HG03378 (cell line): ENCODE measurements around the gene ADAMTSL5.

ENCODE experiments used
- ATAC-seq: cut with Tn5 transposase; IDR thresholded peaks from one replicate; pipeline ENCODE4 v1.9.1; 2021; ENCODE audit warnings: mild to moderate bottlenecking, moderate library complexity; ENCODE audit not compliant: unreplicated experiment

ADAMTSL5 gene

GRCh38 chr19:1468274-1468820, 44.5 kb downstream of the ADAMTSL5 start:
- no peak for ATAC-seq

DNA sequence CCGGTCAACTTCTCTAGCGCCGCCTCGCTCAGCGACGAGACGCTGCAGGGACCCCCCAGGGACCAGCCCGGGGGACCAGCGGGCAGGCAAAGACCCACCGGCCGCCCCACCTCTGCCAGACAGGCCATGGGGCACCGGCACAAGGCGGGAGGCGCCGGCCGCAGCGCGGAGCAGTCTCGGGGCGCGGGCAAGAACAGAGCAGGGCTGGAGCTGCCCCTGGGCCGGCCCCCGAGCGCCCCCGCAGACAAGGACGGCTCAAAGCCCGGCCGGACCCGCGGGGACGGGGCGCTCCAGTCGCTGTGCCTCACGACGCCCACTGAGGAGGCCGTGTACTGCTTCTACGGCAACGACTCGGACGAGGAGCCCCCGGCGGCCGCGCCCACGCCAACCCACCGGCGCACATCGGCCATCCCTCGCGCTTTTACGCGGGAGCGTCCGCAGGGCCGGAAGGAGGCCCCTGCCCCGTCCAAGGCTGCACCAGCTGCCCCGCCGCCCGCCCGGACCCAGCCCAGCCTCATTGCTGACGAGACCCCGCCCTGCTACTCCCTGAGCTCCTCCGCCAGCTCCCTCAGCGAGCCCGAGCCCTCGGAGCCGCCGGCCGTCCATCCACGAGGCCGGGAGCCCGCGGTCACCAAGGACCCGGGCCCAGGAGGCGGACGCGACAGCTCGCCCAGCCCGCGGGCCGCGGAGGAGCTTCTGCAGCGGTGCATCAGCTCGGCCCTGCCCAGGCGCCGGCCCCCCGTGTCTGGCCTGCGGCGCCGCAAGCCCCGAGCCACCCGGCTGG, 45.1 kb downstream of the ADAMTSL5 start:
- ATAC-seq = no peak

GRCh38 chr19:1467215-1467489, 45.7 kb downstream of the ADAMTSL5 start:
- ATAC-seq = no peak

DNA sequence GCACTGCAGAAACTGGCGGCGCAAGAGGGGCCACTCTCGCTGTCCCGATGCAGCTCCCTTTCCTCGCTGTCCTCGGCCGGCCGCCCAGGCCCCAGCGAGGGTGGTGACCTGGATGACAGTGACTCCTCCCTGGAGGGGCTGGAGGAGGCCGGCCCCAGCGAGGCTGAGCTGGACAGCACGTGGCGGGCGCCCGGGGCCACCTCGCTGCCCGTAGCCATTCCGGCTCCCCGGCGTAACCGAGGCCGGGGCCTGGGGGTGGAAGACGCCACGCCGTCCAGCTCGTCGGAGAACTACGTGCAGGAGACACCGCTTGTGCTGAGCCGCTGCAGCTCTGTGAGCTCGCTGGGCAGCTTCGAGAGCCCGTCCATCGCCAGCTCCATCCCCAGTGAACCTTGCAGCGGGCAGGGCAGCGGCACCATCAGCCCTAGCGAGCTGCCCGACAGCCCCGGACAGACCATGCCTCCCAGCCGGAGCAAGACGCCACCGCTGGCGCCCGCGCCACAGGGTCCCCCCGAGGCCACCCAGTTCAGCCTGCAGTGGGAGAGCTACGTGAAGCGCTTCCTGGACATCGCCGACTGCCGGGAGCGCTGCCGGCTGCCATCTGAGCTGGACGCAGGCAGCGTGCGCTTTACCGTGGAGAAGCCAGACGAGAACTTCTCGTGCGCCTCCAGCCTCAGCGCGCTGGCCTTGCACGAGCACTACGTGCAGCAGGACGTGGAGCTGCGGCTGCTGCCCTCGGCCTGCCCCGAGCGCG, 46.2 kb downstream of the ADAMTSL5 start:
- no peak for ATAC-seq

DNA sequence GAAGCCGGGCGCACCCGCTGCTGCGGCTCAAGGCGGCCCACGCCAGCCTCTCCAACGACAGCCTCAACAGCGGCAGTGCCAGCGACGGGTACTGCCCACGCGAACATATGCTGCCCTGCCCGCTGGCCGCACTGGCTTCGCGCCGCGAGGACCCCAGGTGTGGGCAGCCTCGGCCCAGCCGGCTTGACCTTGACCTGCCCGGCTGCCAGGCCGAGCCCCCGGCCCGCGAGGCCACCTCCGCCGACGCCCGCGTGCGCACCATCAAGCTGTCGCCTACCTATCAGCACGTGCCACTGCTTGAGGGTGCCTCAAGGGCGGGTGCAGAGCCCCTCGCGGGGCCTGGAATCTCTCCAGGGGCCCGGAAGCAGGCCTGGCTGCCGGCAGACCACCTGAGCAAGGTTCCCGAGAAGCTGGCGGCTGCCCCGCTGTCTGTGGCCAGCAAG, 46.8 kb downstream of the ADAMTSL5 start:
- no peak for ATAC-seq

DNA sequence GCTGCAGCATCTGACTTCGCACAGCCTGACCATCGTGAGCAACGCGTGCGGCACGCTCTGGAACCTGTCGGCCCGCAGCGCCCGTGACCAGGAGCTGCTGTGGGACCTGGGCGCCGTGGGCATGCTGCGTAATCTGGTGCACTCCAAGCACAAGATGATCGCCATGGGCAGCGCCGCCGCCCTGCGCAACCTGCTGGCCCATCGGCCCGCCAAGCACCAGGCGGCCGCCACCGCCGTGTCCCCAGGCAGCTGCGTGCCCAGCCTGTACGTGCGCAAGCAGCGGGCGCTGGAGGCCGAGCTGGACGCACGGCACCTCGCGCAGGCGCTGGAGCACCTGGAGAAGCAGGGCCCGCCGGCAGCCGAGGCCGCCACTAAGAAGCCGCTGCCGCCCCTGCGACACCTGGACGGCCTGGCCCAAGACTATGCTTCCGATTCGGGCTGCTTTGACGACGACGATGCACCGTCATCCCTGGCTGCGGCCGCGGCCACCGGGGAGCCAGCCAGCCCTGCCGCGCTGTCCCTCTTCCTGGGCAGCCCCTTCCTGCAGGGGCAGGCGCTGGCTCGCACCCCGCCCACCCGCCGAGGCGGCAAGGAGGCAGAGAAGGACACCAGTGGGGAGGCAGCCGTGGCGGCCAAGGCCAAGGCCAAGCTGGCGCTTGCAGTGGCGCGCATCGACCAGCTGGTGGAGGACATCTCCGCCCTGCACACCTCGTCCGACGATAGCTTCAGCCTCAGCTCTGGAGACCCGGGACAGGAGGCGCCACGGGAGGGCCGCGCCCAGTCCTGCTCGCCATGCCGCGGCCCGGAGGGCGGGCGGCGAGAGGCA, 47.4 kb downstream of the ADAMTSL5 start:
- ATAC-seq = no peak

GRCh38 chr19:1461862-1462261, 51.0 kb downstream of the ADAMTSL5 start:
- no peak for ATAC-seq

- ATAC-seq = no peak
Measured at GRCh38 chr19:1460033-1460995, 52.5 kb downstream of the ADAMTSL5 start.

- ATAC-seq = no peak
Measured at GRCh38 chr19:1459479-1459878, 53.3 kb downstream of the ADAMTSL5 start.

GRCh38 chr19:1457892-1458291, 54.9 kb downstream of the ADAMTSL5 start:
- no peak for ATAC-seq

DNA sequence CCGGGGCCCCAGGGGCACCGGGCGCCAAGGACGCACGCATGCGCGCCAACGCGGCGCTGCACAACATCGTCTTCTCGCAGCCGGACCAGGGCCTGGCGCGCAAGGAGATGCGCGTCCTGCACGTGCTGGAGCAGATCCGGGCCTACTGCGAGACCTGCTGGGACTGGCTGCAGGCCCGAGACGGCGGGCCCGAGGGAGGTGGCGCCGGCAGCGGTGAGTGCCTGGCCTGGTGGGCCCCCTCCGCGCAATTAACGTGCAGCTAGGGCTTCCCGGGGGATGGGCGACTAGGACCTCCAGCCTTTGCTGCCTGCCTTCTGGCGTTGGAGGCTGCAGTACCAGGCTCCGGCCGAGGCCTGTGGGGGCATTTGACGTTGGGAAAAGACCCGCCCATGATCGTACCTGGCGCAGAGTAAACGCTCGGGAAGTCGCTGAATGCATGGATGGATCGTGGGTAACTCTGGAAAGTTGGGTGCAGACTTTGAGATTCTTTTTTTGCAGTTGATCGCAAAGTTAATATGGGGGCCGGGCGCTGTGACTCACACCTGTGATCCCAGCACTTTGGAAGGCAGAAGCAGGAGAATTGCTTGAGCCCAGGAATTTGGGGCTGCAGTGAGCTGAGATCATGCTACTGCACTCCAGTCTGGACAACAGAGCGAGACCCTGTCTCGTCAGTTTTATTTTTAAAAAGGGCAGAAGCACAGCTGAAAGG, 55.6 kb downstream of the ADAMTSL5 start:
- ATAC-seq = no peak

GRCh38 chr19:1456121-1456900, 56.5 kb downstream of the ADAMTSL5 start:
- no peak for ATAC-seq

DNA sequence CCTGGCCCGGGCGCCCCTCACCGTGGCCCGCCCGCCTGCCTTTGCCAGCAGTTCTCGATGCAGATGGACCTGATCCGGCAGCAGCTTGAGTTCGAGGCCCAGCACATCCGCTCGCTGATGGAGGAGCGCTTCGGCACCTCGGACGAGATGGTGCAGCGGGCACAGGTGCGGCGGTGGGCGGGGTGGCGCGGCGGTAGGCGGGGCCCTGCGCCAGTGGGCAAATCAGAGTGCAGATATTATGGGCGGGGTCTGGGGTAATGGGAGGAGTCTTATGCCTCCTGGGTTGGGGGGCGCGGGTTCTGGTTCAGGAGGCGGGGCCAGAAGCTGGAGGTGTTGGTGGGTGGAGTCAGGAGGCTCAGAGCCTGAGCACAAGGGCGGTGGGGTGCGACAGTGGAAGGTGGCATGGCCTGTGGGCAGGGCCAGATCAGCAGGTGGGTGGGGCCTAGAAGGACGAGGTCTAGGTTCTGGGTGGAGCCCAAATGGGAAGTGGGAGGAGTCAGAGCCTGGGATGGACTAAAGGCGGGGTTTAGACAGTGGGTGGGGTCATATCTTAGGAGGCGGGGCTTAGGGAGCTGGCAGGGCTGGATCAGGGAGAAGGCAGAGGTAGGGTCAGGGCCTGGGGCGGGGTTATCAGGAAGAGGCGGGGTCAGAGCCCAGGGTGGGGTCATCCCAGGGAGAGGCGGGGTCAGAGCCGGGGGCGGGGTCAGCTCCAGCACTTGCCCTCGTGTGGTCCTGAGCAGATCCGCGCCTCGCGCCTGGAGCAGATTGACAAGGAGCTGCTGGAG, 57.3 kb downstream of the ADAMTSL5 start:
- no peak for ATAC-seq
